Liver (tissue), 9 donors: ENCODE data around the gene CTTN. TPM values are rescaled to one million over a fixed set of nuclear protein-coding genes. Genes with fewer than 3 reads are reported as not detected.

Experiments
- DNase-seq: peaks from one replicate; pipeline ENCODE4 v3.0.0-alpha.2; 2017; ENCODE audit warnings: low spot score
- H3K27ac ChIP-seq, 2 donors: one replicate each; pipeline ENCODE4 v1.7.0; 2013; ENCODE audit warnings: inconsistent platforms in 2 of 2, low read length in 2 of 2, control low read depth in 1 of 2, low read depth in 1 of 2, mild to moderate bottlenecking in 1 of 2
- H3K27me3 ChIP-seq, 4 donors: one replicate each; pipeline versions ENCODE4 v1.6.1 to v1.7.0; 2013; ENCODE audit warnings: low read length in 3 of 4, inconsistent platforms in 1 of 4, mild to moderate bottlenecking in 1 of 4, moderate library complexity in 1 of 4; ENCODE audit not compliant: control insufficient read depth in 4 of 4, insufficient read depth in 4 of 4
- H3K36me3 ChIP-seq, 4 donors: one replicate each; pipeline versions ENCODE4 v1.6.1 to v1.7.0; 2013; ENCODE audit warnings: low read length in 3 of 4, mild to moderate bottlenecking in 3 of 4, low read depth in 1 of 4, moderate library complexity in 1 of 4; ENCODE audit not compliant: control insufficient read depth in 4 of 4, insufficient read depth in 3 of 4
- H3K4me1 ChIP-seq, 4 donors: one replicate each; pipeline versions ENCODE4 v1.6.1 to v1.7.0; 2013; ENCODE audit warnings: low read length in 3 of 4, mild to moderate bottlenecking in 3 of 4, moderate library complexity in 1 of 4; ENCODE audit not compliant: control insufficient read depth in 4 of 4, insufficient read depth in 4 of 4
- H3K4me3 ChIP-seq, 3 donors: one replicate each; pipeline versions ENCODE4 v1.6.1 to v1.7.0; 2013; ENCODE audit warnings: low read length in 3 of 3, control low read depth in 1 of 3, low read depth in 1 of 3, mild to moderate bottlenecking in 1 of 3
- H3K9ac ChIP-seq, 2 donors: one replicate each; pipeline ENCODE4 v1.7.0; 2013; ENCODE audit warnings: low read length in 2 of 2, mild to moderate bottlenecking in 2 of 2, moderate library complexity in 2 of 2, control low read depth in 1 of 2, low read depth in 1 of 2
- H3K9me3 ChIP-seq, 4 donors: one replicate each; pipeline versions ENCODE4 v1.6.1 to v1.7.0; 2013; ENCODE audit warnings: low read length in 3 of 4; ENCODE audit not compliant: control insufficient read depth in 4 of 4
- EGR1 ChIP-seq, 2 donors: IDR thresholded peaks; 2 replicates each; pipeline ENCODE4 v1.6.1; 2016 to 2018; ENCODE audit warnings: antibody characterized with exemption in 2 of 2, low read depth in 2 of 2
- FOXA1 ChIP-seq: IDR thresholded peaks from 2 replicates; pipeline ENCODE4 v1.6.1; 2016; ENCODE audit warnings: antibody characterized with exemption
- FOXA2 ChIP-seq: IDR thresholded peaks from 2 replicates; pipeline ENCODE4 v1.6.1; 2016; ENCODE audit warnings: antibody characterized with exemption
- GABPA ChIP-seq, 2 donors: IDR thresholded peaks in 1 of 2; conservative IDR thresholded peaks in 1 of 2; 2 replicates each; pipeline ENCODE4 v1.6.1; 2016; ENCODE audit warnings: antibody characterized with exemption in 2 of 2, mild to moderate bottlenecking in 1 of 2, moderate library complexity in 1 of 2
- HNF4G ChIP-seq: IDR thresholded peaks from 2 replicates; pipeline ENCODE4 v1.6.1; 2016; ENCODE audit warnings: antibody characterized with exemption
- JUND ChIP-seq, 2 donors: IDR thresholded peaks; 2 replicates each; pipeline ENCODE4 v1.6.1; 2016; ENCODE audit warnings: antibody characterized with exemption in 2 of 2
- MAX ChIP-seq: IDR thresholded peaks from 2 replicates; pipeline ENCODE4 v1.6.1; 2016; ENCODE audit warnings: antibody characterized with exemption
- RAD21 ChIP-seq, 2 donors: IDR thresholded peaks; 2 replicates each; pipeline ENCODE4 v1.6.1; 2016; ENCODE audit warnings: antibody characterized with exemption in 2 of 2, mild to moderate bottlenecking in 2 of 2
- RXRA ChIP-seq, 2 donors: IDR thresholded peaks; 2 replicates each; pipeline ENCODE4 v1.6.1; 2017 to 2018; ENCODE audit warnings: antibody characterized with exemption in 2 of 2, mild to moderate bottlenecking in 1 of 2
- SP1 ChIP-seq: IDR thresholded peaks from 2 replicates; pipeline ENCODE4 v1.6.1; 2018; ENCODE audit warnings: antibody characterized with exemption, mild to moderate bottlenecking
- TAF1 ChIP-seq: conservative IDR thresholded peaks from 2 replicates; pipeline ENCODE4 v1.6.1; 2016; ENCODE audit warnings: antibody characterized with exemption, mild to moderate bottlenecking
- WGBS: extraction: QIAGEN DNeasy Blood & Tissue Kit; methylation state at CpG from one replicate; pipeline ENCODE4 v1.1.7; 2013; 5-methylcytosine and 5-hydroxymethylcytosine counted together
- polyA plus RNA-seq, 2 donors: library from polyadenylated mRNA; stranded (reverse) in 1 of 2; unstranded in 1 of 2; fragments of 200-250 nt in 1 of 2; fragments of >200 nt in 1 of 2; fragmentation: Nextera tagmentation in 1 of 2; extraction: Ambion mirVana in 1 of 2; gene quantifications; one replicate each; pipeline versions ENCODE4 v1.2.1 to v1.2.3, GENCODE V29; 2013 to 2015
- total RNA-seq, 2 donors: library from RNA; depleted of rRNA; stranded (reverse); fragments of >200 nt; gene quantifications; one replicate each; pipeline ENCODE4 v1.2.3, GENCODE V29; 2014
- TF ChIP-seq, protein P1 (sequence below): IDR thresholded peaks from 2 replicates; pipeline ENCODE4 v1.6.1; 2016; ENCODE audit warnings: antibody characterized with exemption, mild to moderate bottlenecking
- donor health status: healthy.
- donor health status: healthy.
- donor health status: healthy.
- donor health status: healthy.
- donor health status: healthy.

CTTN gene
- total and polyA plus RNA-seq, 4 donors = 38.7 to 136 (median 45.4) TPM

DNA sequence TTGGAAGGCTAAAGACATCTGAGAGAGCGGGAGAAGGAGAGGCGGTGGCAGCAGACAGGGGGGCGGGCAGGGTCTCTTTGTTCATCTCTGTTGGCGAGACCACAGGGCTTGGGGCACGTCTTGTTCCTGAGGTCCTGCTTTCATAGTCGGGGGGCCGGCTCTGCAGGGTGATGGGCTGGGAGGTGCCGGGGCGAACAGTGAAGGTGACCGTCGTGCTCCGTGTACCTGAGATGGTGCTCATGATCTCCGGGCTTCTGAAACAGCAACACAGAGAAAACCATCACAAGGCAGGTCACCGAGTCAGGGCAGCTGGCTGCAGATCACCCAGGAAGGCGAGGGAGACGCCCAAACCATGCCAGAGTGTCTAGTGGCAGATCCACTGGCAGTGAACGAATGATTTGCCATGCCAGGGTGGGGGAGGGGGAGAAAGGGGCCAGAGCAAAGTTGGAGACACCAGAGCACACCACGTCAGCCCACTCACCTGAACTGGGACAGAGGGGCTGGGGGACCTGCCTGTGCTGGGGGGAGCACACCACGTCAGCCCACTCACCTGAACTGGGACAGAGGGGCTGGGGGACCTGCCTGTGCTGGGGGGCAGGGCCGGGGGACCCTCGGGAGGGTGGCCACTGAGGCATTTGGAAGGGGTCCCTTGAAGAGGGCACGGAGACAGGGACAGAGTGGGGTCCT lies 75.0 kb downstream of the CTTN start:
- no peak overlapping the region for H3K9ac ChIP-seq
- no peaks in the 10 kb centered on the region for H3K4me1 ChIP-seq
- no peak for DNase-seq
- peaks cover 0 to 12% (median 2%) of the 10 kb centered on the region in 4 donors for H3K36me3 ChIP-seq
- 93% methylated on average over 22 of the region's 22 CpGs for WGBS
- H3K4me3 ChIP-seq = no peak overlapping the region
- TF ChIP-seq FOXA2 (no peak), HNF4G (no peak), SP1 (no peak)
- no peak overlapping the region for H3K27ac ChIP-seq
- no peaks in the 10 kb centered on the region for H3K9me3 ChIP-seq
- H3K27me3 ChIP-seq = no peaks in the 10 kb centered on the region

DNA sequence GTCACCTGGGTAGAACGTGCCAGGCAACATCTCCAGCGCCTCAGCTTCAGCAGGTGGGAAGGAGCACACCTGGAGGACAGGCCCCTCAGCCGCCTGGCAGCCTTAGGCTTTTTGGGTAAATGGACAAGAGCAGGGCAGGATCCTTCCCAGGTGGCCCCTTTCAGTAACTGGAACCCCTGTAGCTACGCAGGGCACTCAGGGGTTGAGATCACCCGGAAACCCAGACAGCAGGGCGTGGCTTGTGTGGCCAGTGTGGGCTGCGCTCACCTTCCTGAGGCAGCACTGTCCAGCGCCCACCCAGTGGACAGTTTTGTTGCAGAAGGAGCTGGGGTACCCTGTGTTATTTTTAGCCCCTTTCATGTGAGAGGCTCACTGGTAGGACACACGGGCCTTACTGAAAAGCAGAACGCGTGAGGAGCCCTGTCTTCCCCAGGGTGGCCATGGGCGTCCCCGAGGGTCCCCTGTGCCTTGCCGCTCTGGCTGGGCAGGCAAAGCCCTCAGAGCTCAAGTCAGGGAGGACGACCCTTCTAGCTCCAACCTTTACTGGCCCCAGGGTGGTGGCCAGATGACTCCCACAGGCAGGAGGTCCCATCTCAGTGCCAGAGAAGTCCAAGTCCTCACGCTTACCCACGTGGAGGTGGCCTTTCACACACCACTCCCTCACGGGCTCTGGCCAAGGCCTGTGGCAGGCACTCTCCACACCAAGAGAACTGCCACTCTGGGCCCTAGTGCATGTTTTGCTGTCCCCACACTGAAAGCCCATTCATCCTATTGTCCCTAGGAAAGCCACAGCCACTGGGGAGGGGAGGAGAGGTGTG lies 75.8 kb downstream of the CTTN start:
- no peak for TF ChIP-seq SP1
- H3K36me3 ChIP-seq = peaks cover 0 to 12% (median 4%) of the 10 kb centered on the region in 4 donors
- no peaks in the 10 kb centered on the region for H3K9me3 ChIP-seq
- 91% methylated on average over 18 of the region's 18 CpGs for WGBS
- no peak overlapping the region for H3K9ac ChIP-seq
- no peak for DNase-seq
- H3K27me3 ChIP-seq = no peaks in the 10 kb centered on the region
- no peak overlapping the region for H3K4me3 ChIP-seq
- H3K27ac ChIP-seq = no peak overlapping the region
- H3K4me1 ChIP-seq = no peaks in the 10 kb centered on the region

- DNase-seq = no peak
- H3K4me1 ChIP-seq = no peaks in the 10 kb centered on the region
- H3K27ac ChIP-seq = no peak overlapping the region
- peaks cover 0 to 12% (median 4%) of the 10 kb centered on the region in 4 donors for H3K36me3 ChIP-seq
- H3K4me3 ChIP-seq = no peak overlapping the region
- no peaks in the 10 kb centered on the region for H3K9me3 ChIP-seq
- 93% methylated on average over 8 of the region's 8 CpGs for WGBS
- no peak for TF ChIP-seq RXRA (IDR thresholded peaks at IDR 0.05)
- TF ChIP-seq EGR1 (IDR thresholded peaks at IDR 0.05; ENCODE audit: low read depth in 2 of 2) = no peak
- no peak for TF ChIP-seq MAX
- TF ChIP-seq JUND (IDR thresholded peaks at IDR 0.05) = no peak
- no peak overlapping the region for H3K9ac ChIP-seq
- H3K27me3 ChIP-seq = no peaks in the 10 kb centered on the region
Observed at GRCh38 chr11:70474710-70475109, 76.4 kb downstream of the CTTN start.

DNA sequence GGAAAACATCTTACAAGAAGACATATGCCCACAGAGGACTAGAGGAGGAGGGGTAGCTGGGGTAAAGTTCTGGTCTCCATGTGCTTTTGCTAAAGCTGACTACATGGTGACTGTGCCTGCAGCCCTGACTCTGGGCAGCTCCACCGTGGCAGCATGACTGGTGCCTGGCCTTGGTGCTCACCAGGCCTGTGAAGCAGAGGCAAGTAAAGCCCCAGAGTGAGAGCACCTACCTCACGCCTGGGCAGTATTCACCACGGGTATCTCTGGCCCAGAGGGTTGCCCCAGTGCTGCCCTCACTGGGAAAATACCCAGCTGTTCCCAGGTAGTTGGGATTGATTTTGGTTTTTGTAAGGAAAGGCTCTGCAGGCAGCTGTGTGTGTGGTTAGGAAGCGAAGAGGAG lies 78.3 kb downstream of the CTTN start:
- no peak for DNase-seq
- WGBS = 90% methylated on average over 4 of the region's 4 CpGs
- Histone ChIP-seq H3K36me3 (peaks cover 0 to 12% (median 4%) of the 10 kb centered on the region in 4 donors), H3K9me3 (no peaks in the 10 kb centered on the region), H3K27ac (no peak overlapping the region), H3K4me3 (no peak overlapping the region), H3K4me1 (no peaks in the 10 kb centered on the region), H3K9ac (no peak overlapping the region), H3K27me3 (no peaks in the 10 kb centered on the region)
- TF ChIP-seq GABPA (IDR thresholded peaks at IDR 0.05 in 1 of 2, conservative IDR thresholded peaks at IDR 0.05 in 1 of 2) = no peak
- TF ChIP-seq EGR1 (IDR thresholded peaks at IDR 0.05; ENCODE audit: low read depth in 2 of 2) = no peak
- TF ChIP-seq, protein P1, sequence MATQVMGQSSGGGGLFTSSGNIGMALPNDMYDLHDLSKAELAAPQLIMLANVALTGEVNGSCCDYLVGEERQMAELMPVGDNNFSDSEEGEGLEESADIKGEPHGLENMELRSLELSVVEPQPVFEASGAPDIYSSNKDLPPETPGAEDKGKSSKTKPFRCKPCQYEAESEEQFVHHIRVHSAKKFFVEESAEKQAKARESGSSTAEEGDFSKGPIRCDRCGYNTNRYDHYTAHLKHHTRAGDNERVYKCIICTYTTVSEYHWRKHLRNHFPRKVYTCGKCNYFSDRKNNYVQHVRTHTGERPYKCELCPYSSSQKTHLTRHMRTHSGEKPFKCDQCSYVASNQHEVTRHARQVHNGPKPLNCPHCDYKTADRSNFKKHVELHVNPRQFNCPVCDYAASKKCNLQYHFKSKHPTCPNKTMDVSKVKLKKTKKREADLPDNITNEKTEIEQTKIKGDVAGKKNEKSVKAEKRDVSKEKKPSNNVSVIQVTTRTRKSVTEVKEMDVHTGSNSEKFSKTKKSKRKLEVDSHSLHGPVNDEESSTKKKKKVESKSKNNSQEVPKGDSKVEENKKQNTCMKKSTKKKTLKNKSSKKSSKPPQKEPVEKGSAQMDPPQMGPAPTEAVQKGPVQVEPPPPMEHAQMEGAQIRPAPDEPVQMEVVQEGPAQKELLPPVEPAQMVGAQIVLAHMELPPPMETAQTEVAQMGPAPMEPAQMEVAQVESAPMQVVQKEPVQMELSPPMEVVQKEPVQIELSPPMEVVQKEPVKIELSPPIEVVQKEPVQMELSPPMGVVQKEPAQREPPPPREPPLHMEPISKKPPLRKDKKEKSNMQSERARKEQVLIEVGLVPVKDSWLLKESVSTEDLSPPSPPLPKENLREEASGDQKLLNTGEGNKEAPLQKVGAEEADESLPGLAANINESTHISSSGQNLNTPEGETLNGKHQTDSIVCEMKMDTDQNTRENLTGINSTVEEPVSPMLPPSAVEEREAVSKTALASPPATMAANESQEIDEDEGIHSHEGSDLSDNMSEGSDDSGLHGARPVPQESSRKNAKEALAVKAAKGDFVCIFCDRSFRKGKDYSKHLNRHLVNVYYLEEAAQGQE = no peak
- no peak for TF ChIP-seq FOXA1
- TF ChIP-seq TAF1 = no peak
- TF ChIP-seq RAD21 (IDR thresholded peaks at IDR 0.05) = no peak
